NCI-H146 treated with DMSO at 0.1 percent for 48 hours (cell line): ENCODE data around the gene BASP1.

Experiments
- DNase-seq: peaks from one replicate; lab custom pipeline; 2025; ENCODE audit not compliant: unreplicated experiment; lab: John Stamatoyannopoulos, UW

Gene BASP1

GRCh38 chr5:17217493-17218352, at the start of gene BASP1:
BASP1 (plus strand) TSS chr5:17217631; CDS start chr5:17275217, 57,586 bp downstream.
- peak; percentile 58 for DNase-seq

- no peak for DNase-seq
These were observed 47.9 kb upstream of the BASP1 start for GRCh38 chr5:17169507-17169906.

GRCh38 chr5:17172791-17173190, 44.6 kb upstream of the BASP1 start:
- no peak for DNase-seq

GRCh38 chr5:17174965-17175364, 42.5 kb upstream of the BASP1 start:
- DNase-seq: no peak

GRCh38 chr5:17177501-17178372, 39.7 kb upstream of the BASP1 start:
- DNase-seq: no peak

GRCh38 chr5:17178373-17178675, 39.1 kb upstream of the BASP1 start:
- DNase-seq: no peak

- no peak for DNase-seq
These were observed 37.0 kb upstream of the BASP1 start for GRCh38 chr5:17180330-17180843.

GRCh38 chr5:17180864-17181723, 36.3 kb upstream of the BASP1 start:
- no peak for DNase-seq

- no peak for DNase-seq
These were observed 34.9 kb upstream of the BASP1 start for GRCh38 chr5:17182494-17182893.

- no peak for DNase-seq
These were observed 34.5 kb upstream of the BASP1 start for GRCh38 chr5:17182981-17183380.

GRCh38 chr5:17183831-17184230, 33.6 kb upstream of the BASP1 start:
- no peak for DNase-seq

GRCh38 chr5:17184588-17184987, 32.8 kb upstream of the BASP1 start:
- DNase-seq: no peak

- no peak for DNase-seq
These were observed 32.1 kb upstream of the BASP1 start for GRCh38 chr5:17185349-17185748.

GRCh38 chr5:17185773-17186172, 31.7 kb upstream of the BASP1 start:
- DNase-seq: no peak

- DNase-seq: no peak
These were observed 31.2 kb upstream of the BASP1 start for GRCh38 chr5:17186256-17186655.

- DNase-seq: no peak
These were observed 30.2 kb upstream of the BASP1 start for GRCh38 chr5:17187011-17187785.

- DNase-seq: no peak
These were observed 29.7 kb upstream of the BASP1 start for GRCh38 chr5:17187786-17188170.

- DNase-seq: peak; percentile 72
These were observed 27.9 kb upstream of the BASP1 start for GRCh38 chr5:17189381-17190036.

- DNase-seq: peak; percentile 36
These were observed 27.1 kb upstream of the BASP1 start for GRCh38 chr5:17190242-17190778.
